NCI-H2029 treated with DMSO at 0.1 percent for 48 hours (cell line): Measurements from ENCODE around the gene YTHDF1.
A peak's percentile ranks its signal among the peaks of the same experiment; 100 is the strongest.

ENCODE experiments used
- DNase-seq: peaks from one replicate; lab custom pipeline; 2025; lab: John Stamatoyannopoulos, UW

Gene YTHDF1

GRCh38 chr20:63208346-63208909 is 7.5 kb downstream of the YTHDF1 start:
- no peak for DNase-seq

- no peak for DNase-seq
These were observed 9.1 kb downstream of the YTHDF1 start for GRCh38 chr20:63206878-63207277.

- DNase-seq = no peak
These were observed 10.0 kb downstream of the YTHDF1 start for GRCh38 chr20:63205896-63206295.

- DNase-seq = no peak
These were observed 11.6 kb downstream of the YTHDF1 start for GRCh38 chr20:63204362-63204761.

- DNase-seq = no peak
These were observed 13.0 kb downstream of the YTHDF1 start for GRCh38 chr20:63202811-63203526.

GRCh38 chr20:63202021-63202420 is 13.9 kb downstream of the YTHDF1 start:
- DNase-seq = no peak

GRCh38 chr20:63198606-63199005 is 17.3 kb downstream of the YTHDF1 start:
- no peak for DNase-seq

- no peak for DNase-seq
These were observed 19.0 kb downstream of the YTHDF1 start for GRCh38 chr20:63196768-63197470.

- no peak for DNase-seq
These were observed 21.1 kb downstream of the YTHDF1 start for GRCh38 chr20:63194797-63195173.

GRCh38 chr20:63194007-63194796 is 21.7 kb downstream of the YTHDF1 start:
- DNase-seq = no peak

GRCh38 chr20:63192721-63193120 is 23.2 kb downstream of the YTHDF1 start:
- no peak for DNase-seq

GRCh38 chr20:63191400-63191799 is 24.5 kb downstream of the YTHDF1 start:
- peak; percentile 81 for DNase-seq

- DNase-seq = no peak
These were observed 25.1 kb downstream of the YTHDF1 start for GRCh38 chr20:63190828-63191227.

GRCh38 chr20:63189846-63190559 is 25.9 kb downstream of the YTHDF1 start:
- no peak for DNase-seq

- no peak for DNase-seq
These were observed 26.6 kb downstream of the YTHDF1 start for GRCh38 chr20:63189322-63189642.

- DNase-seq = no peak
These were observed 27.1 kb downstream of the YTHDF1 start for GRCh38 chr20:63188641-63189321.

GRCh38 chr20:63188159-63188442 is 27.8 kb downstream of the YTHDF1 start:
- DNase-seq = no peak

GRCh38 chr20:63187338-63188158 is 28.4 kb downstream of the YTHDF1 start:
- no peak for DNase-seq

- no peak for DNase-seq
These were observed 29.2 kb downstream of the YTHDF1 start for GRCh38 chr20:63186528-63187316.

- DNase-seq = no peak
These were observed 29.8 kb downstream of the YTHDF1 start for GRCh38 chr20:63186084-63186483.
